Adrenal gland (tissue), 12 donors: ENCODE results near the gene CACNG6. TPM values are rescaled to one million over a fixed set of nuclear protein-coding genes. Genes with fewer than 3 reads are reported as not detected.
"Not testable (repeated sequence)": the region's sequence is repeated elsewhere in the genome, so short reads cannot be mapped to it uniquely, and the experiment has no call there.

Experiments
- DNase-seq, 7 donors: peaks; one replicate each; pipeline ENCODE4 v3.0.0-alpha.2; 2019 to 2020
- H3K27ac ChIP-seq, 5 donors: fragments of 200-600 bp; sonication (generic) in 4 of 5; 1 replicate in 3 of 5; 2 replicates in 2 of 5; pipeline versions ENCODE4 v1.5.1 to v1.8.0; 2016 to 2020; ENCODE audit warnings: mild to moderate bottlenecking in 1 of 5
- H3K27me3 ChIP-seq: fragments of 200-600 bp; 2 replicates; pipeline ENCODE4 v1.8.0; 2021
- H3K36me3 ChIP-seq, 2 donors: fragments of 200-600 bp; replicated peaks in 1 of 2; 1 replicate in 1 of 2; 2 replicates in 1 of 2; pipeline versions ENCODE4 v1.5.1 to v1.8.0; 2018 to 2022
- H3K4me1 ChIP-seq, 2 donors: fragments of 200-600 bp; replicated peaks in 1 of 2; 1 replicate in 1 of 2; 2 replicates in 1 of 2; pipeline versions ENCODE4 v1.5.1 to v1.8.0; 2018 to 2021
- H3K4me3 ChIP-seq, 4 donors: fragments of 200-600 bp; sonication (generic) in 3 of 4; one replicate each; pipeline ENCODE4 v1.5.1; 2016 to 2018
- H3K9me3 ChIP-seq, 3 donors: fragments of 200-600 bp; sonication (generic) in 1 of 3; replicated peaks in 1 of 3; 1 replicate in 2 of 3; 2 replicates in 1 of 3; pipeline versions ENCODE4 v1.5.1 to v1.8.0; 2016 to 2021
- CTCF ChIP-seq, 6 experiments: fragments of 450-650 bp in 4 of 6; fragments of 200-600 bp in 2 of 6; sonication (generic) in 1 of 6; IDR thresholded peaks; 1 replicate in 5 of 6; 2 replicates in 1 of 6; pipeline versions ENCODE4 v1.5.1 to v1.8.0; 2016 to 2021; ENCODE audit warnings: antibody characterized with exemption in 6 of 6, mild to moderate bottlenecking in 2 of 6, moderate library complexity in 1 of 6
- POLR2A ChIP-seq, 2 donors: fragments of 450-650 bp; IDR thresholded peaks; one replicate each; pipeline ENCODE4 v1.6.1; 2017; ENCODE audit warnings: antibody characterized with exemption in 2 of 2, mild to moderate bottlenecking in 2 of 2, moderate library complexity in 1 of 2
- WGBS, 4 donors: extraction: QIAGEN DNeasy Blood & Tissue Kit in 2 of 4; methylation state at CpG; one replicate each; pipeline versions ENCODE4 v1.1.5 to v1.1.7; 2013 to 2017; 5-methylcytosine and 5-hydroxymethylcytosine counted together
- intact Hi-C, 2 donors: fragments of 100-400 bp; cut with DNase I; formaldehyde crosslinking; loops; one replicate each; pipeline versions ENCODE4 v1.14.1 to v1.15.0; 2022 to 2023
- polyA plus RNA-seq, 3 donors: library from polyadenylated mRNA; stranded (reverse); fragments of 200-250 nt in 2 of 3; fragments of 350-450 nt in 1 of 3; fragmentation: Illumina TruSeq in 1 of 3; extraction: RNeasy Lipid Tissue Mini Kit (QIAGEN cat#74804) in 1 of 3; gene quantifications; one replicate each; pipeline ENCODE4 v1.2.3, GENCODE V29; 2013 to 2014
- total RNA-seq, 9 donors: library from RNA; depleted of rRNA in 4 of 9; stranded (reverse); fragments of >200 nt in 4 of 9; fragments of 120-200 nt in 1 of 9; fragmentation: NEBNext Ultra II Directional in 1 of 9; extraction: Animal tissue kit (Norgen Biotek cat#: 25700) in 1 of 9; gene quantifications; one replicate each; pipeline versions ENCODE4 v1.1.0 to v1.2.4, GENCODE V29; 2013 to 2023
- donor health status: healthy with polysubstance abuse.
- donor health status: Bipolar disorder and iron deficiency.
- donor health status: DM: yes; HTN: yes; CAD: no.
- donor health status: DM: no; HTN: no; CAD: no.
- donor health status: DM: no; HTN: no; CAD: no.
- donor health status: DM: yes; HTN: yes; CAD: no.

CACNG6 gene
- total and polyA plus RNA-seq, 12 donors = not detected

GRCh38 chr19:54029930-54030490 lies 38.6 kb downstream of the CACNG6 start:
- no peaks in the 10 kb centered on the region for H3K4me1 ChIP-seq
- peaks cover 8% of the 10 kb centered on the region for H3K27me3 ChIP-seq
- TF ChIP-seq CTCF (IDR thresholded peaks at IDR 0.05) (peak; percentile 23 to 59 (median 48)), POLR2A (IDR thresholded peaks at IDR 0.05) (no peak)
- no peaks in the 10 kb centered on the region for H3K9me3 ChIP-seq
- DNase-seq = peak; percentile 36 to 78 (median 57)
- H3K4me3 ChIP-seq = no peak overlapping the region
- intact Hi-C loops = loop anchor here (5.0 to 10.0 kb wide), 2 partner anchors 185 to 188 kb away; no protein-coding TSS in a partner anchor
- no peaks in the 10 kb centered on the region for H3K36me3 ChIP-seq
- H3K27ac ChIP-seq = no peak overlapping the region
- WGBS, 4 donors = 25 to 35% (median 28%) methylated on average over 9 of the region's 9 CpGs

DNA sequence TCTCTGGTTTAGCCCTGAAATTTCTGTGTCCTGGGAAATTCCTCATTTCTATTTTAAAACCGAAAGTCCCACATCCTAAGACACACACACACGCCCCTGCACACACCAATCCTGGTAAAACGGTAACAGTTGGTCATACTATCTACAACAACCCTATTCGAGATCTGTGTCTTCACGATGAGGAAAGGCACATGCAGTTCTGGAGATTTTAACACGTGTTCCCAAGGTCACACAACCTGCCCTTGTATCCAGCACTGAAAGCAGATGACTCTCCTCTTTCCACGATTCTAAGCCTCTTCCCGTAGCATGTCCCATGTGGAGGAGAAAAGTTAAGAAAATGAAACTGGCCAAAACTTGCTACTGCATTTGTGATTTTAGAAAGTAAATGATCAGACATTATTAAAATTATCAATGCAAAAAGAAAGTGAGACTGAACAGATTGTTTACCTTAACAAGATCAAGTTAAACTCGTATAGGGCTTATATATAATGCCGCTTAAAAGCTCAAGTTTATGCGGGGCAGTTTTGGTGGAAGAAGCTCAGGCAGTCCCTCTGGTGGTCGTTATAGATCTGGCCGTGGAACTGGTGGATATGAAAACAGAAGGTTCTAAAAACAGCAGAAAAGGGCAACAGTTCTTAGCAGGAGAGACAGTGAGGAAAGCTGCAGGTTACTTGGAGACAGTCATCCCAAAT lies 39.6 kb downstream of the CACNG6 start:
- Histone ChIP-seq H3K9me3 (no peaks in the 10 kb centered on the region), H3K4me1 (no peaks in the 10 kb centered on the region), H3K27ac (no peak overlapping the region), H3K4me3 (no peak overlapping the region), H3K36me3 (no peaks in the 10 kb centered on the region), H3K27me3 (peaks cover 8% of the 10 kb centered on the region)
- WGBS, 4 donors = 32 to 36% (median 35%) methylated on average over 13 of the region's 13 CpGs
- no peak for DNase-seq
- TF ChIP-seq CTCF (IDR thresholded peaks at IDR 0.05) = no peak
- no peak for TF ChIP-seq POLR2A (IDR thresholded peaks at IDR 0.05)
- intact Hi-C loops = no loop called here

DNA sequence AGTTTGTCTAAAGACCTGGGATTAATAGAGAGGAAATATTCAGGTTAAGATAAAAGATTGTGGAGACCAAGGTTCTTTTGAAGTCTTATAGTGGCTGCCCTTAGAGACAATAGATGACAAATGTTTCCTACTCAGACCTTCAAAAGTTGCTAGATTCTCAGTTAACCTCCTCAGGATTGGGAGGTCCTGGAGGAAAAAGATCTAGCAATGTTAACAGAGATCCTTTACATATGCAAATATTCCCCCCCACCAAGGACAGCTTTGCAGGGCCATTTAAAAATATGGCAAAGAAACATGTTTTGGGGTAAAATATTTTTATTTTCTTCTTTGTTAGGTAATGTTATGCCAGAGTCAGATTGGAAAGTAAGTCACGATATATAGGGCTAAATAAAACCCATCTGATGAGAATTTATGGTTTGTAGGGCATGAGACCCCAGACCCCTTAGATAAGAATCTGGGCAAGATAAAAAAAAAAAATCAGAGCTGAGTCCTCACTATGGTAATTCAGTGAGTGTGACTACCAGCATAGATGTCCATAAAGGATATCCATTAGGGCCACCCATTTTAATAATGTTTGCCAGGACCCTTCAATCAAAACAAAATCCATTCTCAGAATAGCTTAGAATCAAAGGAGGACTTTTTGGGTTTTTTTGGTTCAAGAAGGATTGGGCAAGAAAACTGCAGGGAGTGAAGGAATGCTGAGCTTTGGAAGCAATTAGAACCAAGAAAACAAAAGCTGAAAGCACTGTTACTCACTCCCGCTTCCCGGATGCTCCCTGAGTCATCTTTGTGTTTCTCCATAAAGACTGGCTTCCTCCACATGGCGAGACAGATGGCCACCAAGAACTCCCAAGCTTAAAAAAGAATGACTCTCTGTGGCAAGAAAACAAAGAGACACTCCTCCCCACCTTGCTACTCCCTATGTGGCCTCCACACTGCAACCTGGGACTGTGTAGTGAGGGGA lies 44.1 kb downstream of the CACNG6 start:
- TF ChIP-seq CTCF (IDR thresholded peaks at IDR 0.05) = no peak
- TF ChIP-seq POLR2A (IDR thresholded peaks at IDR 0.05) = no peak
- Histone ChIP-seq H3K4me3 (no peak overlapping the region), H3K27ac (no peak overlapping the region), H3K36me3 (no peaks in the 10 kb centered on the region), H3K4me1 (no peaks in the 10 kb centered on the region), H3K27me3 (no peaks in the 10 kb centered on the region), H3K9me3 (no peaks in the 10 kb centered on the region)
- WGBS, 4 donors = 43 to 54% (median 51%) methylated on average over 4 of the region's 4 CpGs
- no peak for DNase-seq
- intact Hi-C loops = no loop called here

DNA sequence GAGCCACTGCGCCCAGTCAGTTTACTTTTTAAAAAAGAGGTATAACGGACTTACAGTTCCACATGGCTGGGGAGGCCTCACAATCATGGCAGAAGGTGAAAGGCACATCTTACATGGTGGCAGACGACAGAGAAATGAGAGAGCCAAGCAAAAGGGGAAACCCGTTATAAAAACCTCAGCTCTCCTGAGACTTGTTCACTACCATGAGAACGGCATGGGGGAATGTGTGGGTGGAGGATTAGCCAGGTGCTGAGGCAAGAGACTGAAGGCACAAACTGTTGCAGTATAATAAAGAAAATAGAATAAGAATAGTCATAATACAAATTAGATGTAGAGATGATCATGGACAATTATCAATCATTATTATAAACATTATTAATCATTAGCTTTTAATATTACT lies 45.1 kb downstream of the CACNG6 start:
- H3K4me3 ChIP-seq, H3K4me1 ChIP-seq, DNase-seq, intact Hi-C loops, H3K9me3 ChIP-seq, H3K36me3 ChIP-seq, H3K27ac ChIP-seq, H3K27me3 ChIP-seq: not testable (repeated sequence)
- WGBS, 4 donors = 75 to 79% (median 77%) methylated on average over 5 of the region's 5 CpGs
